Muscle layer of duodenum (tissue), 2 donors: ENCODE data around the gene WDHD1.
A peak's percentile ranks its signal among the peaks of the same experiment; 100 is the strongest.

Source experiments
- H3K27ac ChIP-seq: one replicate; pipeline ENCODE4 v1.7.0; 2013; ENCODE audit warnings: mild to moderate bottlenecking, low read length
- H3K27me3 ChIP-seq: one replicate; pipeline ENCODE4 v1.7.0; 2013; ENCODE audit warnings: low read depth, mild to moderate bottlenecking, control low read depth, low read length
- H3K36me3 ChIP-seq, 2 donors: one replicate each; pipeline ENCODE4 v1.7.0; 2013; ENCODE audit warnings: low read length in 2 of 2, control low read depth in 1 of 2, mild to moderate bottlenecking in 1 of 2; ENCODE audit not compliant: insufficient read depth in 2 of 2, control insufficient read depth in 1 of 2
- H3K4me1 ChIP-seq, 2 donors: one replicate each; pipeline ENCODE4 v1.7.0; 2013; ENCODE audit warnings: low read length in 2 of 2, mild to moderate bottlenecking in 2 of 2, control low read depth in 1 of 2, moderate library complexity in 1 of 2; ENCODE audit not compliant: insufficient read depth in 2 of 2, control insufficient read depth in 1 of 2
- H3K4me3 ChIP-seq, 2 donors: one replicate each; pipeline ENCODE4 v1.7.0; 2013; ENCODE audit warnings: low read length in 2 of 2, low read depth in 1 of 2, mild to moderate bottlenecking in 1 of 2
- H3K9me3 ChIP-seq, 2 donors: one replicate each; pipeline ENCODE4 v1.7.0; 2013; ENCODE audit warnings: low read length in 2 of 2, control low read depth in 1 of 2, mild to moderate bottlenecking in 1 of 2; ENCODE audit not compliant: control insufficient read depth in 1 of 2
- donor health status: healthy.

WDHD1 gene

GRCh38 chr14:55059333-55059732 is 32.4 kb upstream of the WDHD1 start:
- no peak overlapping the region for H3K4me3 ChIP-seq
- H3K36me3 ChIP-seq, result peaks cover 11 to 21% of the 10 kb centered on the region in 2 donors
- no peak overlapping the region for H3K27ac ChIP-seq
- no peaks in the 10 kb centered on the region for H3K27me3 ChIP-seq
- H3K9me3 ChIP-seq, result no peaks in the 10 kb centered on the region
- H3K4me1 ChIP-seq, result peaks cover 4 to 32% of the 10 kb centered on the region in 2 donors

GRCh38 chr14:55057919-55058318 is 31.0 kb upstream of the WDHD1 start:
- no peaks in the 10 kb centered on the region for H3K27me3 ChIP-seq
- H3K9me3 ChIP-seq, result no peaks in the 10 kb centered on the region
- no peak overlapping the region for H3K27ac ChIP-seq
- peaks cover 2 to 16% of the 10 kb centered on the region in 2 donors for H3K36me3 ChIP-seq
- H3K4me1 ChIP-seq, result peaks cover 13 to 41% of the 10 kb centered on the region in 2 donors
- no peak overlapping the region for H3K4me3 ChIP-seq

- no peaks in the 10 kb centered on the region for H3K9me3 ChIP-seq
- H3K4me3 ChIP-seq, result no peak overlapping the region
- H3K4me1 ChIP-seq, result peaks cover 16 to 33% of the 10 kb centered on the region in 2 donors
- no peaks in the 10 kb centered on the region for H3K27me3 ChIP-seq
- H3K36me3 ChIP-seq, result peaks cover 0 to 22% of the 10 kb centered on the region in 2 donors
- no peak overlapping the region for H3K27ac ChIP-seq
Measured at GRCh38 chr14:55054098-55054497, 27.2 kb upstream of the WDHD1 start.

GRCh38 chr14:55053500-55053899 is 26.6 kb upstream of the WDHD1 start:
- H3K9me3 ChIP-seq, result no peaks in the 10 kb centered on the region
- no peaks in the 10 kb centered on the region for H3K27me3 ChIP-seq
- H3K4me1 ChIP-seq, result peaks cover 16 to 33% of the 10 kb centered on the region in 2 donors
- peak overlapping the region; percentile 81 to 84 for H3K4me3 ChIP-seq
- peaks cover 0 to 22% of the 10 kb centered on the region in 2 donors for H3K36me3 ChIP-seq
- H3K27ac ChIP-seq, result no peak overlapping the region

GRCh38 chr14:55053018-55053417 is 26.1 kb upstream of the WDHD1 start:
- Histone ChIP-seq H3K27me3 (no peaks in the 10 kb centered on the region), H3K9me3 (no peaks in the 10 kb centered on the region), H3K4me1 (peaks cover 16 to 33% of the 10 kb centered on the region in 2 donors), H3K4me3 (peak overlapping the region; percentile 81 to 84), H3K36me3 (peaks cover 0 to 22% of the 10 kb centered on the region in 2 donors), H3K27ac (peak overlapping the region; percentile 98)

GRCh38 chr14:55052269-55052930 is 25.5 kb upstream of the WDHD1 start:
- H3K4me3 ChIP-seq, result peak overlapping the region; percentile 81 to 84
- H3K9me3 ChIP-seq, result no peaks in the 10 kb centered on the region
- H3K27me3 ChIP-seq, result no peaks in the 10 kb centered on the region
- H3K36me3 ChIP-seq, result peaks cover 0 to 22% of the 10 kb centered on the region in 2 donors
- peak overlapping the region; percentile 98 for H3K27ac ChIP-seq
- H3K4me1 ChIP-seq, result peaks cover 16 to 33% of the 10 kb centered on the region in 2 donors

GRCh38 chr14:55051423-55052268 is 24.7 kb upstream of the WDHD1 start, which contains the start of gene MAPK1IP1L:
Gene MAPK1IP1L (plus strand): TSS chr14:55051647. CDS start chr14:55061684, 10,037 bp downstream.
- Histone ChIP-seq H3K27ac (peak within 1 kb of the TSS; percentile 98), H3K36me3 (peaks cover 0 to 22% of the 10 kb centered on the region in 2 donors), H3K4me3 (peak within 1 kb of the TSS; percentile 81 to 84), H3K9me3 (no peaks in the 10 kb centered on the region), H3K4me1 (peaks cover 16 to 33% of the 10 kb centered on the region in 2 donors), H3K27me3 (no peaks in the 10 kb centered on the region)

GRCh38 chr14:55051165-55051422 is 24.2 kb upstream of the WDHD1 start:
- peaks cover 0 to 19% of the 10 kb centered on the region in 2 donors for H3K36me3 ChIP-seq
- no peaks in the 10 kb centered on the region for H3K9me3 ChIP-seq
- peak overlapping the region; percentile 81 to 84 for H3K4me3 ChIP-seq
- peaks cover 16 to 33% of the 10 kb centered on the region in 2 donors for H3K4me1 ChIP-seq
- H3K27ac ChIP-seq, result peak overlapping the region; percentile 98
- no peaks in the 10 kb centered on the region for H3K27me3 ChIP-seq

GRCh38 chr14:55048900-55049436 is 22.1 kb upstream of the WDHD1 start:
- H3K36me3 ChIP-seq, result peaks cover 8 to 20% of the 10 kb centered on the region in 2 donors
- H3K27me3 ChIP-seq, result no peaks in the 10 kb centered on the region
- peaks cover 12 to 15% of the 10 kb centered on the region in 2 donors for H3K4me1 ChIP-seq
- H3K9me3 ChIP-seq, result no peaks in the 10 kb centered on the region
- no peak overlapping the region for H3K4me3 ChIP-seq
- H3K27ac ChIP-seq, result no peak overlapping the region

GRCh38 chr14:55047301-55048053 is 20.6 kb upstream of the WDHD1 start:
- Histone ChIP-seq H3K36me3 (peaks cover 21 to 27% of the 10 kb centered on the region in 2 donors), H3K27ac (no peak overlapping the region), H3K27me3 (no peaks in the 10 kb centered on the region), H3K4me3 (no peak overlapping the region), H3K4me1 (peaks cover 0 to 4% of the 10 kb centered on the region in 2 donors), H3K9me3 (no peaks in the 10 kb centered on the region)

GRCh38 chr14:55045087-55045486 is 18.2 kb upstream of the WDHD1 start:
- H3K4me1 ChIP-seq, result no peaks in the 10 kb centered on the region
- H3K27ac ChIP-seq, result no peak overlapping the region

More at GRCh38 chr14:55045087-55045486, 18.2 kb upstream of the WDHD1 start:
- Histone ChIP-seq H3K36me3 (peaks cover 14 to 21% of the 10 kb centered on the region in 2 donors), H3K27me3 (no peaks in the 10 kb centered on the region), H3K4me3 (no peak overlapping the region), H3K9me3 (no peaks in the 10 kb centered on the region)
